ENCODE measurements around the gene LSAMP. TPM values are rescaled to one million over a fixed set of nuclear protein-coding genes. Genes with fewer than 3 reads are reported as not detected.

Gene LSAMP
- total and polyA plus RNA-seq, 2 donors (not counting 3 experiments of a cell fraction or from before 2014, with no cell fraction given), result not detected

DNA sequence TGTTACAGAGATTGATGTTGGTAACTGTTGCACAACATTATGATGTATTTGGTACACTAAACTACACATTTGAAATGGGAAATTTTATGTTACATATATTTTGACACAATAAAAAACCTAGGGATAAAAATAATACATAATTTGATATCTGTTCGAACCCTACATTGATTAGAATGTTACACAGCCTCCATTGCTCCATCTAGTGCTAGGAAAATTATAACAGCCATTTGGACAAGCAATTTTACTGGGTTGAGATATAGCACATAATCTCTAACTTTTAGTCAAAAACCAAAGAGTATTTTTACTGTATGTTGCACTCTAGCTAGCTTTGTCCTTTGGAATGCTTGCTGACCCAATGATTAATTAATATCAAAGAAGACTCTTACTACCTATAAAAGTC is 108.1 kb downstream of the LSAMP start:
- Histone ChIP-seq H2AFZ (ENCODE audit: low read depth, low read length) (no peak overlapping the region), H3K27me3 (ENCODE audit: control insufficient read depth in 2 of 2, insufficient read depth in 2 of 2, low read length in 2 of 2) (no peaks in the 10 kb centered on the region), H3K4me3 (replicated peaks in 1 of 3; ENCODE audit: insufficient read depth in 1 of 3, low read depth in 1 of 3, low read length in 3 of 3) (no peak overlapping the region), H3K9me3 (replicated peaks; ENCODE audit: control insufficient read depth, insufficient read depth, low read length) (no peaks in the 10 kb centered on the region), H3K27ac (ENCODE audit: insufficient read depth, low read depth, low read length) (no peak overlapping the region), H3K4me1 (ENCODE audit: control insufficient read depth, extremely low read depth, insufficient read depth, low read length) (no peaks in the 10 kb centered on the region), H3K9ac (replicated peaks; ENCODE audit: extremely low read depth, insufficient read depth, low read length) (no peak overlapping the region), H3K4me2 (ENCODE audit: insufficient read depth, low read length) (no peak overlapping the region), H4K20me1 (replicated peaks; ENCODE audit: control insufficient read depth, extremely low read depth, insufficient read depth, low read length) (no peaks in the 10 kb centered on the region), H3K9me1 (replicated peaks; ENCODE audit: control insufficient read depth, extremely low read depth, insufficient read depth, low read length) (no peaks in the 10 kb centered on the region), H3K79me2 (ENCODE audit: control insufficient read depth, insufficient read depth, low read length) (no peaks in the 10 kb centered on the region), H3K36me3 (ENCODE audit: control insufficient read depth in 2 of 2, extremely low read depth in 1 of 2, insufficient read depth in 2 of 2, low read length in 2 of 2) (no peaks in the 10 kb centered on the region)
- DNase-seq (ENCODE audit: low read depth, low spot score) (no peak), FAIRE-seq (no peak)
- ChIA-PET POLR2A (no interaction called here), CTCF (no interaction called here)
- TF ChIP-seq POLR2A (IDR thresholded peaks at IDR 0.05; ENCODE audit: low read depth, low read length) (no peak), GATA2 (IDR thresholded peaks at IDR 0.05; ENCODE audit: insufficient read depth, insufficient read length, low read depth, low read length) (no peak), MYC (IDR thresholded peaks at IDR 0.05; ENCODE audit: low read depth, low read length) (no peak), POLR2AphosphoS5 (IDR thresholded peaks at IDR 0.05; ENCODE audit: insufficient read depth, low read depth, low read length) (no peak), JUN (IDR thresholded peaks at IDR 0.05; ENCODE audit: borderline replicate concordance, insufficient read depth, insufficient read length, low read depth) (no peak), EZH2 (IDR thresholded peaks at IDR 0.05; ENCODE audit: borderline replicate concordance, low read depth, low read length, severe bottlenecking) (no peak), FOS (IDR thresholded peaks at IDR 0.05; ENCODE audit: borderline replicate concordance, insufficient read depth, low read length) (no peak)
- TF ChIP-seq, protein P1, sequence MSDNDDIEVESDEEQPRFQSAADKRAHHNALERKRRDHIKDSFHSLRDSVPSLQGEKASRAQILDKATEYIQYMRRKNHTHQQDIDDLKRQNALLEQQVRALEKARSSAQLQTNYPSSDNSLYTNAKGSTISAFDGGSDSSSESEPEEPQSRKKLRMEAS (IDR thresholded peaks at IDR 0.05; ENCODE audit: insufficient read depth, insufficient read length), result no peak
- TF ChIP-seq, protein P2, sequence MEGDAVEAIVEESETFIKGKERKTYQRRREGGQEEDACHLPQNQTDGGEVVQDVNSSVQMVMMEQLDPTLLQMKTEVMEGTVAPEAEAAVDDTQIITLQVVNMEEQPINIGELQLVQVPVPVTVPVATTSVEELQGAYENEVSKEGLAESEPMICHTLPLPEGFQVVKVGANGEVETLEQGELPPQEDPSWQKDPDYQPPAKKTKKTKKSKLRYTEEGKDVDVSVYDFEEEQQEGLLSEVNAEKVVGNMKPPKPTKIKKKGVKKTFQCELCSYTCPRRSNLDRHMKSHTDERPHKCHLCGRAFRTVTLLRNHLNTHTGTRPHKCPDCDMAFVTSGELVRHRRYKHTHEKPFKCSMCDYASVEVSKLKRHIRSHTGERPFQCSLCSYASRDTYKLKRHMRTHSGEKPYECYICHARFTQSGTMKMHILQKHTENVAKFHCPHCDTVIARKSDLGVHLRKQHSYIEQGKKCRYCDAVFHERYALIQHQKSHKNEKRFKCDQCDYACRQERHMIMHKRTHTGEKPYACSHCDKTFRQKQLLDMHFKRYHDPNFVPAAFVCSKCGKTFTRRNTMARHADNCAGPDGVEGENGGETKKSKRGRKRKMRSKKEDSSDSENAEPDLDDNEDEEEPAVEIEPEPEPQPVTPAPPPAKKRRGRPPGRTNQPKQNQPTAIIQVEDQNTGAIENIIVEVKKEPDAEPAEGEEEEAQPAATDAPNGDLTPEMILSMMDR (IDR thresholded peaks at IDR 0.05; ENCODE audit: extremely low read depth in 1 of 2, insufficient read depth in 1 of 2, low read depth in 1 of 2, low read length in 2 of 2), result no peak
- BruUV-seq (replicated peaks), result no TSS peak
- dilution Hi-C loops (cut with MboI; ENCODE audit: extremely low pct_ligation_motif_present, low sequenced_read_pairs), result no loop called here
- intact Hi-C loops (cut with micrococcal nuclease), result no loop called here
